Tibial nerve (tissue), 4 donors: ENCODE results near the gene AMZ2. TPM values are rescaled to one million over a fixed set of nuclear protein-coding genes. Genes with fewer than 3 reads are reported as not detected.
A peak's percentile ranks its signal among the peaks of the same experiment; 100 is the strongest.
"Not testable (repeated sequence)": the region's sequence is repeated elsewhere in the genome, so short reads cannot be mapped to it uniquely, and the experiment has no call there.

ENCODE experiments used
- DNase-seq, 2 donors: peaks; one replicate each; pipeline ENCODE4 v3.0.0-alpha.2; 2019; ENCODE audit warnings: low spot score in 2 of 2
- H3K27ac ChIP-seq, 4 donors: fragments of 200-600 bp; sonication (generic) in 3 of 4; one replicate each; pipeline ENCODE4 v1.5.1; 2017 to 2019; ENCODE audit warnings: mild to moderate bottlenecking in 1 of 4
- H3K27me3 ChIP-seq, 2 donors: fragments of 200-600 bp; sonication (generic) in 1 of 2; one replicate each; pipeline versions ENCODE4 v1.5.1 to v1.6.0; 2017 to 2019
- H3K36me3 ChIP-seq, 3 donors: fragments of 200-600 bp; sonication (generic); one replicate each; pipeline ENCODE4 v1.5.1; 2018 to 2019
- H3K4me1 ChIP-seq, 4 donors: fragments of 200-600 bp; sonication (generic) in 3 of 4; one replicate each; pipeline ENCODE4 v1.5.1; 2017 to 2019
- H3K4me3 ChIP-seq, 4 donors: fragments of 200-600 bp; sonication (generic) in 3 of 4; one replicate each; pipeline ENCODE4 v1.5.1; 2017 to 2019; ENCODE audit warnings: mild to moderate bottlenecking in 1 of 4, moderate library complexity in 1 of 4
- H3K9me3 ChIP-seq, 4 donors: fragments of 200-600 bp; sonication (generic) in 3 of 4; one replicate each; pipeline ENCODE4 v1.5.1; 2017 to 2019
- EP300 ChIP-seq, 2 donors: sonication (generic); formaldehyde crosslinking; IDR thresholded peaks; one replicate each; pipeline ENCODE4 v1.6.1; 2017; ENCODE audit warnings: antibody characterized with exemption in 2 of 2, mild to moderate bottlenecking in 1 of 2
- POLR2A ChIP-seq, 2 donors: fragments of 450-650 bp; IDR thresholded peaks; one replicate each; pipeline ENCODE4 v1.6.1; 2017; ENCODE audit warnings: antibody characterized with exemption in 2 of 2, mild to moderate bottlenecking in 2 of 2, moderate library complexity in 2 of 2
- WGBS, 2 donors: methylation state at CpG; one replicate each; pipeline ENCODE4 v1.1.5; 2018; 5-methylcytosine and 5-hydroxymethylcytosine counted together
- total RNA-seq, 4 donors: library from RNA; depleted of rRNA; stranded (reverse); fragments of >200 nt; gene quantifications; one replicate each; pipeline ENCODE4 v1.1.0, GENCODE V29; 2016
- TF ChIP-seq, protein P1 (sequence below), 5 experiments: fragments of 200-600 bp in 3 of 5; fragments of 450-650 bp in 2 of 5; sonication (generic) in 3 of 5; IDR thresholded peaks; one replicate each; pipeline ENCODE4 v1.5.1; 2016 to 2019; ENCODE audit warnings: antibody characterized with exemption in 5 of 5, mild to moderate bottlenecking in 3 of 5, moderate library complexity in 2 of 5

The AMZ2 gene
- total RNA-seq, 4 donors from 2014 or later: 27.6 to 38.2 (median 31.7) TPM

DNA sequence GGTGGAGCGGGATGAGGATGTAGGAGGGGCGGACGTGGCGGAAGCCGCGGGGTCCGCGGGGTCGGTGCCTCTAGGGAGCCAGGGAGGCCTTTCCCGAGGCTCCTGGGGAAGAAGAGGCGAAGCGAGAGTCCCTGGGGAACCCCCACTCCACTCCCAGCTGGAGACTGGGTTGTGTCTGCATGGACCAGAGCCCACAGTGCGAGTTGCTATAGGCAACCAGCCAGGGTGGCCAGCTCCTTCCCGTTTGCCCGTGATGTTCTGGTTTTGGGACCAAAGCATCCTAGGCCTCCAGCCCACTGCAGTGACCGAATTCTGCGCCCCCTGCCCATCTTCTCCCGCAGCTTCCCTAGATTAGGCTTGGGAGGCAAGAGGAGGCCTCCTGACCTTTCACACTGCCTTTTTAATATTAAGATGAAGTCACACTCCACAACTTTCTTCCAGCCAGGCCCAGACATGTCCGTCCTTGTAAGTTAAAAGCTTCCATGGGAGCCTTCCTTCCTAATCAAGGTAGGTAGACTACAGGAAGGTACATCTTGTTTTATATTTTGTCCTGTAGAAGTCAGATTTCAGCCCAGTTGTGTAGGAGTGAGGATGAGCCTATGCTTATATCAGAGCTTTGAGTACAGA lies 469 bp downstream of the AMZ2 start:
- Histone ChIP-seq H3K4me1 (peaks cover 0 to 20% (median 6%) of the 10 kb centered on the region in 4 donors), H3K27me3 (no peaks in the 10 kb centered on the region), H3K4me3 (peak overlapping the region; percentile 68 to 96 (median 84)), H3K36me3 (peaks cover 0 to 29% (median 0%) of the 10 kb centered on the region in 3 donors), H3K27ac (peak overlapping the region; percentile 94 to 98 (median 97)), H3K9me3 (no peaks in the 10 kb centered on the region)
- WGBS, 2 donors: 1 to 3% methylated on average over 4 to 15 of the region's 19 CpGs
- DNase-seq: peak; percentile 41 to 56
- TF ChIP-seq POLR2A (IDR thresholded peaks at IDR 0.05): no peak
- TF ChIP-seq, protein P1, sequence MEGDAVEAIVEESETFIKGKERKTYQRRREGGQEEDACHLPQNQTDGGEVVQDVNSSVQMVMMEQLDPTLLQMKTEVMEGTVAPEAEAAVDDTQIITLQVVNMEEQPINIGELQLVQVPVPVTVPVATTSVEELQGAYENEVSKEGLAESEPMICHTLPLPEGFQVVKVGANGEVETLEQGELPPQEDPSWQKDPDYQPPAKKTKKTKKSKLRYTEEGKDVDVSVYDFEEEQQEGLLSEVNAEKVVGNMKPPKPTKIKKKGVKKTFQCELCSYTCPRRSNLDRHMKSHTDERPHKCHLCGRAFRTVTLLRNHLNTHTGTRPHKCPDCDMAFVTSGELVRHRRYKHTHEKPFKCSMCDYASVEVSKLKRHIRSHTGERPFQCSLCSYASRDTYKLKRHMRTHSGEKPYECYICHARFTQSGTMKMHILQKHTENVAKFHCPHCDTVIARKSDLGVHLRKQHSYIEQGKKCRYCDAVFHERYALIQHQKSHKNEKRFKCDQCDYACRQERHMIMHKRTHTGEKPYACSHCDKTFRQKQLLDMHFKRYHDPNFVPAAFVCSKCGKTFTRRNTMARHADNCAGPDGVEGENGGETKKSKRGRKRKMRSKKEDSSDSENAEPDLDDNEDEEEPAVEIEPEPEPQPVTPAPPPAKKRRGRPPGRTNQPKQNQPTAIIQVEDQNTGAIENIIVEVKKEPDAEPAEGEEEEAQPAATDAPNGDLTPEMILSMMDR (IDR thresholded peaks at IDR 0.05): no peak
- TF ChIP-seq EP300 (IDR thresholded peaks at IDR 0.05): no peak

DNA sequence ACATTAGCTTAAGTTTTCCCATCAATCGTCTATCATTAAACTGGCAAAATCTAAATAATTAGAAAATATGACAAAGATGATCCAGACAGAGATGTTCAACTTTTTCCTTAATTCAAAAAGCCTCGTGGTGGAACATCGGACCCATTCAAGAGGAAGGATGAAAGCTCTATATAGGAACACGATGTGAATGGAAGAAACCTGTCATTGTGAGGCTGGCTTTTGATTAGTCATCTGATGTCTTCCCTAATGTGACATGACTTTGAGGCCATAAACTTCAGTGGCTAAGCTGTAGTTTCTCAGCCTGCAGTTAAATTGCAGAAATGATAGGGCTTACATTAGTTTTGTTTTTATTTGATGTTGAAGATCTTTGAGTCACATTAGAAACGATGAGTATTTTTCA lies 1.0 kb downstream of the AMZ2 start:
- H3K27ac ChIP-seq: peak overlapping the region; percentile 94 to 98 (median 97)
- TF ChIP-seq POLR2A (IDR thresholded peaks at IDR 0.05) (no peak), EP300 (IDR thresholded peaks at IDR 0.05) (no peak)
- TF ChIP-seq, protein P1 (IDR thresholded peaks at IDR 0.05): no peak
- 55 to 56% methylated on average over 5 of the region's 5 CpGs for WGBS, 2 donors
- no peaks in the 10 kb centered on the region for H3K27me3 ChIP-seq
- H3K4me3 ChIP-seq: peak overlapping the region; percentile 68 to 96 (median 84)
- peaks cover 0 to 20% (median 6%) of the 10 kb centered on the region in 4 donors for H3K4me1 ChIP-seq
- H3K9me3 ChIP-seq: no peaks in the 10 kb centered on the region
- DNase-seq: no peak
- H3K36me3 ChIP-seq: peaks cover 0 to 35% (median 0%) of the 10 kb centered on the region in 3 donors

DNA sequence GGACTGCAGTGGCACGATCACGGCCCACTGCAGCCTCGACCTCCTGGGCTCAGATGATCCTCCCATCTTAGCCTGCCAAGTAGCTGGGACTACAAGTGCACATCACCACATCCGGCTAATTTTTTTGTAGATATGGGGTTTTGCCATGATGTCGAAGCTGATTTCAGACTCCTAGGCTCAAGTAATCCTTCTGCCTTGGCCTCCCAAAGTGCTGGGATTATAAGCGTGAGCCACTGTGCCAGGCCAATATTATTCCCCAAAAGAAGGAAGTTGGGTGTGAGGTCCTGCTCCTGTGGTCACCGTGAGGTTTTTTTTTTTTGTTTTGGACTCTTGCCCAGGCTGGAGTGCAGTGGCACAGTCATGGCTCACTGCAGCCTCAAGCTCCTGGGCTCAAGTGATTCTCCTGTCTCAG lies 1.5 kb downstream of the AMZ2 start:
- no peaks in the 10 kb centered on the region for H3K9me3 ChIP-seq
- no peaks in the 10 kb centered on the region for H3K27me3 ChIP-seq
- DNase-seq: no peak
- no peak overlapping the region for H3K4me3 ChIP-seq
- H3K27ac ChIP-seq: peak overlapping the region in 3 of 4 donors; percentile 94 to 98 (median 98)
- peaks cover 0 to 39% (median 0%) of the 10 kb centered on the region in 3 donors for H3K36me3 ChIP-seq
- 47 to 52% methylated on average over 7 of the region's 7 CpGs for WGBS, 2 donors
- H3K4me1 ChIP-seq: peaks cover 0 to 20% (median 6%) of the 10 kb centered on the region in 4 donors
- TF ChIP-seq EP300 (IDR thresholded peaks at IDR 0.05) (no peak), POLR2A (IDR thresholded peaks at IDR 0.05) (no peak)
- TF ChIP-seq, protein P1 (IDR thresholded peaks at IDR 0.05): no peak

DNA sequence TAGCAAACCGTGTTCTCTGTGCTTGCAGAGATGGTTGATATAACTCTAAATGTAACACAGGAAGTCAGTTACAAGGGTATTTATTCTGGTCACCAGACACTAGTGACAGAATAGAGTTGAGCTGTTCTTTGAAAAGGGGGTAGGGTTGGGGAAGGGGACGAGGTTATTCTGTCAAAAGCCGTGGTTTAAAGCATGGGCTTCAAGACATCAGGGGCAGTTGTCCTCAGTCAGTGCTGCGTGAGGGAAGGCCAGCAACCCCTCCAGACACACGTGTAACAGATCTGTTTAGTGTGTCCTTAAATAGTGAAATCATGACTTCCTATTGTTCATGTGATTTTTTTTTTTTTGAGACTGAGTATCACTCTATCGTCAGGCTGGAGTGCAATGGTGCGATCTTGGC lies 5.6 kb downstream of the AMZ2 start:
- peaks cover 0 to 69% (median 0%) of the 10 kb centered on the region in 3 donors for H3K36me3 ChIP-seq
- not testable (repeated sequence) for H3K9me3 ChIP-seq, H3K27ac ChIP-seq, H3K27me3 ChIP-seq, DNase-seq, H3K4me3 ChIP-seq
- 76 to 83% methylated on average over 7 of the region's 7 CpGs for WGBS, 2 donors
- peaks cover 0 to 14% (median 6%) of the 10 kb centered on the region in 4 donors for H3K4me1 ChIP-seq

DNA sequence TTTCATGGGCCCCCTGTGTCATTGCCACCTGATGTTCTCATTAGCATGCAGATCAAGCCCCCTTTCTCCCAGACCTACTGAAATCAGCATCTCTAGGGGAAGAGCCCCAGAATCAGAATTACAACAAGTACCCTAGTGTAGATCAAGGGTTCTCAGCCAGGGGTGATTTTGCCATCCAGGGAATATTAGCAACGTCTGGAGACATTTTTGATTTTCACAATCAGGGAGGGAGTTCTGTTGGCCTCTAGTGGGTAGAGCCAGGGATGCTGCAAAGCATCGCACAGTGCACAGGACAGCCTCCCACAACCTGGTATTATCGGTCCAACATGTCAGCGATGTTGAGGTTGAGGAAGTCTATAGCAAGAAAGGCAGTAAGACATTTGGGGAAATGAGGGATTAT lies 7.3 kb downstream of the AMZ2 start:
- Histone ChIP-seq H3K27ac (no peak overlapping the region), H3K4me1 (peaks cover 0 to 14% (median 2%) of the 10 kb centered on the region in 4 donors), H3K4me3 (no peak overlapping the region), H3K27me3 (no peaks in the 10 kb centered on the region), H3K9me3 (no peaks in the 10 kb centered on the region), H3K36me3 (peaks cover 0 to 68% (median 0%) of the 10 kb centered on the region in 3 donors)
- no peak for TF ChIP-seq POLR2A (IDR thresholded peaks at IDR 0.05)
- TF ChIP-seq, protein P1 (IDR thresholded peaks at IDR 0.05): no peak
- no peak for TF ChIP-seq EP300 (IDR thresholded peaks at IDR 0.05)
- no peak for DNase-seq
- 80 to 85% methylated on average over 4 of the region's 4 CpGs for WGBS, 2 donors
